GM21576 (cell line): ENCODE results near the gene NUDC.

Source experiments
- ATAC-seq: cut with Tn5 transposase; IDR thresholded peaks from one replicate; pipeline ENCODE4 v1.9.1; 2021; ENCODE audit warnings: mild to moderate bottlenecking, moderate library complexity; ENCODE audit not compliant: unreplicated experiment

NUDC gene

GRCh38 chr1:26950602-26951001, 29.1 kb downstream of the NUDC start:
- no peak for ATAC-seq

- no peak for ATAC-seq
Observed at GRCh38 chr1:26951216-26951615, 29.7 kb downstream of the NUDC start.

- ATAC-seq, result no peak
Observed at GRCh38 chr1:26951821-26952497, 30.4 kb downstream of the NUDC start.

- no peak for ATAC-seq
Observed at GRCh38 chr1:26953374-26953773, 31.8 kb downstream of the NUDC start.

- no peak for ATAC-seq
Observed at GRCh38 chr1:26956321-26956720, 34.8 kb downstream of the NUDC start.

- no peak for ATAC-seq
Observed at GRCh38 chr1:26957306-26957705, 35.8 kb downstream of the NUDC start.

- ATAC-seq, result no peak
Observed at GRCh38 chr1:26959270-26959669, 37.7 kb downstream of the NUDC start.

GRCh38 chr1:26959722-26960624, 38.4 kb downstream of the NUDC start, which contains the start of gene KDF1:
TSS of gene KDF1 (minus strand) at chr1:26960468. CDS start at chr1:26952380, 8,088 bp downstream.
- no peak for ATAC-seq

GRCh38 chr1:26960625-26960966, 39.1 kb downstream of the NUDC start:
- no peak for ATAC-seq

GRCh38 chr1:26961826-26962225, 40.3 kb downstream of the NUDC start:
- ATAC-seq, result no peak

GRCh38 chr1:26965213-26965612, 43.7 kb downstream of the NUDC start:
- no peak for ATAC-seq

GRCh38 chr1:26965628-26966027, 44.1 kb downstream of the NUDC start:
- no peak for ATAC-seq

GRCh38 chr1:26970810-26971209, 49.3 kb downstream of the NUDC start:
- ATAC-seq, result no peak

- ATAC-seq, result no peak
Observed at GRCh38 chr1:26971590-26971989, 50.0 kb downstream of the NUDC start.

- ATAC-seq, result no peak
Observed at GRCh38 chr1:26972390-26972789, 50.8 kb downstream of the NUDC start.

GRCh38 chr1:26972821-26973220, 51.3 kb downstream of the NUDC start:
- no peak for ATAC-seq

GRCh38 chr1:26976621-26977510, 55.3 kb downstream of the NUDC start:
- ATAC-seq, result no peak

- no peak for ATAC-seq
Observed at GRCh38 chr1:26978901-26979300, 57.4 kb downstream of the NUDC start.

- ATAC-seq, result no peak
Observed at GRCh38 chr1:26981146-26981846, 59.8 kb downstream of the NUDC start.

GRCh38 chr1:26983863-26984262, 62.3 kb downstream of the NUDC start:
- ATAC-seq, result no peak

GRCh38 chr1:26984291-26984690, 62.7 kb downstream of the NUDC start:
- no peak for ATAC-seq
